Loucy (cell line): ENCODE measurements around the gene INSC.

ENCODE experiments used
- H2AFZ ChIP-seq: fragments of 200-600 bp; sonication (generic); 2 replicates; pipeline ENCODE4 v1.6.0; 2016; ENCODE audit warnings: antibody characterized with exemption, mild to moderate bottlenecking, low read length, moderate library complexity
- H3F3A ChIP-seq: fragments of 200-600 bp; 2 replicates; pipeline ENCODE4 v1.6.0; 2016; ENCODE audit warnings: antibody characterized with exemption, low read depth, mild to moderate bottlenecking
- H3K27me3 ChIP-seq: fragments of 200-600 bp; sonication (generic); 2 replicates; pipeline ENCODE4 v1.6.1; 2014; ENCODE audit warnings: low read length, mild to moderate bottlenecking; ENCODE audit not compliant: insufficient read depth, poor library complexity, severe bottlenecking
- H3K36me3 ChIP-seq: fragments of 200-600 bp; sonication (generic); 2 replicates; pipeline ENCODE4 v1.6.1; 2016; ENCODE audit warnings: low read length; ENCODE audit not compliant: insufficient read depth
- H3K4me1 ChIP-seq: fragments of 200-600 bp; sonication (generic); 2 replicates; pipeline ENCODE4 v1.5.1; 2014; ENCODE audit warnings: low read length, mild to moderate bottlenecking; ENCODE audit not compliant: insufficient read depth, poor library complexity, severe bottlenecking
- H3K4me2 ChIP-seq: fragments of 200-600 bp; sonication (generic); 2 replicates; pipeline ENCODE4 v1.6.0; 2014; ENCODE audit warnings: antibody characterized with exemption, low read length, low read depth, mild to moderate bottlenecking; ENCODE audit not compliant: poor library complexity, severe bottlenecking
- H3K4me3 ChIP-seq: fragments of 200-600 bp; sonication (generic); 2 replicates; pipeline ENCODE4 v1.5.1; 2014; ENCODE audit warnings: low read length, mild to moderate bottlenecking, mixed read lengths; ENCODE audit not compliant: poor library complexity, severe bottlenecking
- H3K79me2 ChIP-seq: fragments of 200-600 bp; sonication (generic); 2 replicates; pipeline ENCODE4 v1.6.1; 2014; ENCODE audit warnings: low read length; ENCODE audit not compliant: insufficient read depth
- H3K9ac ChIP-seq: fragments of 200-600 bp; sonication (generic); 2 replicates; pipeline ENCODE4 v1.6.0; 2014; ENCODE audit warnings: mild to moderate bottlenecking, low read depth, low read length, moderate library complexity; ENCODE audit not compliant: poor library complexity, severe bottlenecking
- H3K9me2 ChIP-seq: fragments of 200-600 bp; sonication (generic); replicated peaks from 2 replicates; pipeline ENCODE4 v1.6.1; 2016; ENCODE audit warnings: low read depth, low read length, mixed read lengths
- H3K9me3 ChIP-seq: fragments of 200-600 bp; sonication (generic); 2 replicates; pipeline ENCODE4 v1.6.1; 2014; ENCODE audit warnings: mild to moderate bottlenecking, antibody characterized with exemption, low read length, low read depth; ENCODE audit not compliant: insufficient read depth
- H4K20me1 ChIP-seq: fragments of 200-600 bp; sonication (generic); 2 replicates; pipeline ENCODE4 v1.6.0; 2014; ENCODE audit warnings: antibody characterized with exemption, low read length, mild to moderate bottlenecking; ENCODE audit not compliant: insufficient read depth, poor library complexity, severe bottlenecking
- EZH2phosphoT487 ChIP-seq: fragments of 200-600 bp; IDR thresholded peaks from 2 replicates; pipeline ENCODE4 v1.6.1; 2018; ENCODE audit warnings: antibody characterized with exemption, mild to moderate bottlenecking, moderate library complexity, borderline replicate concordance
- TF ChIP-seq, protein P1 (sequence below): fragments of 200-600 bp; sonication (generic); conservative IDR thresholded peaks from 2 replicates; pipeline ENCODE4 v1.5.1; 2014; ENCODE audit warnings: mild to moderate bottlenecking, antibody characterized with exemption, low read length

The INSC gene

DNA sequence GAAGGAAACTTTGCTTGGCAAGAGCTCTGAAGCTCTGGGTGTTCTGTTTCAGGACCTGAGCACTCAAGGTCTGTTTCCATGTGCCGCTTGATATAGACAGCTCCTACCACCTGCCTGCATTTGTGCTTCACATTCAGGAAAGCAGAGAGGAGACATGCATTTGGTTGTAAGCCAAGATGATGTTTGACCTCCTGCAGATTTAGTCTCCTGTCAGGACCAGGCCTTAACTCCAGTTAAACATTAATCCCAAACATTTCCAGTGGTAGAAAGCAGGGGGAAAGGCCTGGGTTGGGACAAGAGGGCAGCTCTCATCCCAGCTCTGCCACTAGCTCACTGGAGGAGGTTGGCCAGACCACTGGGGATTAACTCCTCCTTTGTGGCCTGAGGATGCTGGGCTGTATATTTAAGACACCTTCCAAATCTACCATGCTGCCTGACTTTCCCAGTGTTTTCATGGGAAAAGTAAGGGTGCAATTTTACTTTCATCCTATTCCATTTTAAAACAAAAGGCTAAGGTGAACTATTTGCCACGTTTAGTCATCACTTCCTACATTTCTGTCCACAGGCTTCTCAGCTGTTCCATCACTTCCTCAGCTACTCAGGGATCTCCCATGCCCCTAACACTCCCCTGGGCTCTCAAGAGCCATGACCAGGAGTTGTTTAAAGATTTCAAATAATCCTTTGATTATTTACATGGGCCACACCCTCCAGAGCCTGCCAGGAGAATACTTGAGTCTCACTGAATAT, 80.9 kb downstream of the INSC start:
- Histone ChIP-seq H3K4me1 (no peaks in the 10 kb centered on the region), H3F3A (no peaks in the 10 kb centered on the region), H3K9ac (no peak overlapping the region), H3K27me3 (no peaks in the 10 kb centered on the region), H2AFZ (no peak overlapping the region), H3K4me3 (no peak overlapping the region), H3K36me3 (no peaks in the 10 kb centered on the region), H4K20me1 (no peaks in the 10 kb centered on the region), H3K79me2 (no peaks in the 10 kb centered on the region), H3K4me2 (no peak overlapping the region), H3K9me2 (no peaks in the 10 kb centered on the region), H3K9me3 (no peaks in the 10 kb centered on the region)
- no peak for TF ChIP-seq EZH2phosphoT487
- TF ChIP-seq, protein P1, sequence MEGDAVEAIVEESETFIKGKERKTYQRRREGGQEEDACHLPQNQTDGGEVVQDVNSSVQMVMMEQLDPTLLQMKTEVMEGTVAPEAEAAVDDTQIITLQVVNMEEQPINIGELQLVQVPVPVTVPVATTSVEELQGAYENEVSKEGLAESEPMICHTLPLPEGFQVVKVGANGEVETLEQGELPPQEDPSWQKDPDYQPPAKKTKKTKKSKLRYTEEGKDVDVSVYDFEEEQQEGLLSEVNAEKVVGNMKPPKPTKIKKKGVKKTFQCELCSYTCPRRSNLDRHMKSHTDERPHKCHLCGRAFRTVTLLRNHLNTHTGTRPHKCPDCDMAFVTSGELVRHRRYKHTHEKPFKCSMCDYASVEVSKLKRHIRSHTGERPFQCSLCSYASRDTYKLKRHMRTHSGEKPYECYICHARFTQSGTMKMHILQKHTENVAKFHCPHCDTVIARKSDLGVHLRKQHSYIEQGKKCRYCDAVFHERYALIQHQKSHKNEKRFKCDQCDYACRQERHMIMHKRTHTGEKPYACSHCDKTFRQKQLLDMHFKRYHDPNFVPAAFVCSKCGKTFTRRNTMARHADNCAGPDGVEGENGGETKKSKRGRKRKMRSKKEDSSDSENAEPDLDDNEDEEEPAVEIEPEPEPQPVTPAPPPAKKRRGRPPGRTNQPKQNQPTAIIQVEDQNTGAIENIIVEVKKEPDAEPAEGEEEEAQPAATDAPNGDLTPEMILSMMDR = no peak

DNA sequence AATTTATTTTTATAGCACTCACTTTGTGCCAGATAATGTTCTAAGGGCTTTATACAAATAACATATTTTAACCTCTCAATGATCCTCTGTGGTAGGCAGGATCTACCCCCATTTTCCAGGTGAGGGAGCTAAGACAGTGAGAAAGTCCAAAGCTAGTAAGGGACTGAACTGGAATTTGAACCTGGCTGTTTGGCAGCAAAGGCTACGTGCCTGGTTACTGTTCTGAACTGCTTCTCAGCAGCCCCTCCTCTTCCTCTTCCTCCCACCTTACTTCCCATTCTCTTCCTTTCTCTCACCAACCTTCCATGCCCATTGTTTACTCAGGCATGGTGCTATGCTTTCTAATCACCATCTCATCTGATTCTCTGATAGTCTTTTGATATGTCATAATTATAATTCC, 82.0 kb downstream of the INSC start:
- Histone ChIP-seq H3K4me3 (no peak overlapping the region), H3K4me1 (no peaks in the 10 kb centered on the region), H3K4me2 (no peak overlapping the region), H3K79me2 (no peaks in the 10 kb centered on the region), H3K36me3 (no peaks in the 10 kb centered on the region), H2AFZ (no peak overlapping the region), H4K20me1 (no peaks in the 10 kb centered on the region), H3K9me2 (no peaks in the 10 kb centered on the region), H3F3A (no peaks in the 10 kb centered on the region), H3K27me3 (no peaks in the 10 kb centered on the region), H3K9me3 (no peaks in the 10 kb centered on the region), H3K9ac (no peak overlapping the region)
- TF ChIP-seq EZH2phosphoT487 = no peak
- TF ChIP-seq, protein P1 = no peak

DNA sequence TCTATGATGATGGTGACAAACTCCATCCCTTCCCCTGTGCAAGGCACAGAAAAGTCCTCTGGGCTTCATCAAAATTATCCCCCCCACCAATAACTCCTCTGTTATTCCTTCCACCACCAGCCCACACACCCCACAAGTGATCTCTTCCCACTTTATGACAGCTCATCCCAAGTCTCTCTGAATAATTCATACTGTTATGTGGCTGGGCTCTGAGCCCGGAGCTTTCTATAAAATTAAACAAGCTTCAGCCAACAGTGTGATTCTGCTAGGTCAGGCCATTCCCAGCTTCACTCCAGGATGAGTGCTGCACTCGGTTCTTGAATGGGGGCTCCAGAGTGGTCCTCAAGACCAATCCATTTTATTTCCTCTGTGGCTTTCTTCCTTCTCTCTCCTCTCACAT, 83.0 kb downstream of the INSC start:
- Histone ChIP-seq H3K36me3 (no peaks in the 10 kb centered on the region), H2AFZ (no peak overlapping the region), H3F3A (no peaks in the 10 kb centered on the region), H3K9ac (no peak overlapping the region), H3K4me2 (no peak overlapping the region), H3K4me3 (no peak overlapping the region), H3K9me2 (no peaks in the 10 kb centered on the region), H3K27me3 (no peaks in the 10 kb centered on the region), H3K9me3 (no peaks in the 10 kb centered on the region), H4K20me1 (no peaks in the 10 kb centered on the region), H3K79me2 (no peaks in the 10 kb centered on the region), H3K4me1 (no peaks in the 10 kb centered on the region)
- TF ChIP-seq EZH2phosphoT487 = no peak
- TF ChIP-seq, protein P1 = no peak
